Measurements from ENCODE around the gene BCL11A. TPM values are rescaled to one million over a fixed set of nuclear protein-coding genes. Genes with fewer than 3 reads are reported as not detected.

BCL11A gene
- polyA plus RNA-seq, 1 donor (not counting 4 experiments of a cell fraction or from before 2014, with no cell fraction given), result 5.0 TPM

GRCh38 chr2:60513191-60513590 is 40.3 kb downstream of the BCL11A start:
- H3K4me3 ChIP-seq (ENCODE audit: control insufficient read depth in 2 of 3, extremely low read depth in 1 of 3, insufficient read depth in 2 of 3, low read depth in 1 of 3, low read length in 3 of 3), result no peak overlapping the region
- DNase-seq (ENCODE audit: low read depth, low spot score) (no peak), FAIRE-seq (no peak)
- H3K27ac ChIP-seq (ENCODE audit: control insufficient read depth, insufficient read depth, low read length), result peak overlapping the region; percentile 57
- H2AFZ ChIP-seq (ENCODE audit: control insufficient read depth, low read length), result no peak overlapping the region
- no peaks in the 10 kb centered on the region for H3K9me3 ChIP-seq (ENCODE audit: control insufficient read depth, low read depth, low read length)
- no peaks in the 10 kb centered on the region for H3K9me1 ChIP-seq (ENCODE audit: control insufficient read depth, extremely low read depth, insufficient read depth, low read length)
- H3K79me2 ChIP-seq (ENCODE audit: control insufficient read depth, insufficient read depth, low read length), result no peaks in the 10 kb centered on the region
- no peaks in the 10 kb centered on the region for H3K36me3 ChIP-seq (ENCODE audit: control insufficient read depth in 2 of 2, extremely low read depth in 1 of 2, insufficient read depth in 2 of 2, low read length in 2 of 2)
- TF ChIP-seq EZH2 (IDR thresholded peaks at IDR 0.05; ENCODE audit: low read length), result no peak
- no peak for TF ChIP-seq CTCF (optimal IDR thresholded peaks at IDR 0.05 in 1 of 3, IDR thresholded peaks at IDR 0.05 in 1 of 3, conservative IDR thresholded peaks at IDR 0.05 in 1 of 3; ENCODE audit: extremely low read depth in 1 of 3, insufficient read depth in 2 of 3, low read length in 3 of 3)
- H3K9ac ChIP-seq (ENCODE audit: control insufficient read depth, extremely low read depth, insufficient read depth, low read length), result no peak overlapping the region
- no peaks in the 10 kb centered on the region for H4K20me1 ChIP-seq (ENCODE audit: control insufficient read depth, extremely low read depth, insufficient read depth, low read length)
- peaks cover 30% of the 10 kb centered on the region for H3K4me1 ChIP-seq (ENCODE audit: control insufficient read depth, extremely low read depth, insufficient read depth, low read length)
- peak overlapping the region; percentile 61 for H3K4me2 ChIP-seq (ENCODE audit: control insufficient read depth, extremely low read depth, insufficient read depth, low read depth, low read length)
- dilution Hi-C loops (cut with MboI; ENCODE audit: extremely low pct_ligation_motif_present, low sequenced_read_pairs), result no loop called here
- H3K27me3 ChIP-seq (ENCODE audit: control insufficient read depth, extremely low read depth, insufficient read depth, low read length), result no peaks in the 10 kb centered on the region

- no peaks in the 10 kb centered on the region for H3K36me3 ChIP-seq (ENCODE audit: control insufficient read depth in 2 of 2, extremely low read depth in 1 of 2, insufficient read depth in 2 of 2, low read length in 2 of 2)
- peak overlapping the region; percentile 57 for H3K27ac ChIP-seq (ENCODE audit: control insufficient read depth, insufficient read depth, low read length)
- peak overlapping the region; percentile 16 for H2AFZ ChIP-seq (ENCODE audit: control insufficient read depth, low read length)
- H3K79me2 ChIP-seq (ENCODE audit: control insufficient read depth, insufficient read depth, low read length), result no peaks in the 10 kb centered on the region
- no peaks in the 10 kb centered on the region for H4K20me1 ChIP-seq (ENCODE audit: control insufficient read depth, extremely low read depth, insufficient read depth, low read length)
- TF ChIP-seq EZH2 (IDR thresholded peaks at IDR 0.05; ENCODE audit: low read length) (no peak), CTCF (optimal IDR thresholded peaks at IDR 0.05 in 1 of 3, IDR thresholded peaks at IDR 0.05 in 1 of 3, conservative IDR thresholded peaks at IDR 0.05 in 1 of 3; ENCODE audit: extremely low read depth in 1 of 3, insufficient read depth in 2 of 3, low read length in 3 of 3) (no peak)
- H3K4me1 ChIP-seq (ENCODE audit: control insufficient read depth, extremely low read depth, insufficient read depth, low read length), result peaks cover 30% of the 10 kb centered on the region
- no peak overlapping the region for H3K9ac ChIP-seq (ENCODE audit: control insufficient read depth, extremely low read depth, insufficient read depth, low read length)
- H3K9me1 ChIP-seq (ENCODE audit: control insufficient read depth, extremely low read depth, insufficient read depth, low read length), result no peaks in the 10 kb centered on the region
- FAIRE-seq (peak; percentile 91), DNase-seq (ENCODE audit: low read depth, low spot score) (peak; percentile 19)
- dilution Hi-C loops (cut with MboI; ENCODE audit: extremely low pct_ligation_motif_present, low sequenced_read_pairs), result no loop called here
- H3K9me3 ChIP-seq (ENCODE audit: control insufficient read depth, low read depth, low read length), result no peaks in the 10 kb centered on the region
- peak overlapping the region in 1 of 3 experiments; percentile 11 for H3K4me3 ChIP-seq (ENCODE audit: control insufficient read depth in 2 of 3, extremely low read depth in 1 of 3, insufficient read depth in 2 of 3, low read depth in 1 of 3, low read length in 3 of 3)
- no peaks in the 10 kb centered on the region for H3K27me3 ChIP-seq (ENCODE audit: control insufficient read depth, extremely low read depth, insufficient read depth, low read length)
- H3K4me2 ChIP-seq (ENCODE audit: control insufficient read depth, extremely low read depth, insufficient read depth, low read depth, low read length), result peak overlapping the region; percentile 61
These were observed 40.8 kb downstream of the BCL11A start for GRCh38 chr2:60512641-60513040.

All from keratinocyte (primary cell).